Endothelial cell of umbilical vein (primary cell): ENCODE measurements around the gene CALML5. TPM values are rescaled to one million over a fixed set of nuclear protein-coding genes. Genes with fewer than 3 reads are reported as not detected.

Source experiments
- BruUV-seq: library from RNA; stranded (reverse); fragments of 400-500 nt; replicated peaks from 2 replicates; lab custom pipeline; 2021; lab: Mats Ljungman, UMichigan
- CTCF ChIA-PET: fragments of 300-600, 350-600 bp; sonication (Branson Sonifier 250); formaldehyde crosslinking; loops from one replicate; lab custom pipeline; 2021; ENCODE audit warnings: antibody characterized with exemption, inconsistent platforms; lab: Charles Lee
- POLR2A ChIA-PET: fragments of 300-600, 350-600 bp; sonication (Branson Sonifier 250); formaldehyde crosslinking; loops from one replicate; lab custom pipeline; 2021; ENCODE audit warnings: antibody characterized with exemption, inconsistent platforms; lab: Charles Lee
- DNase-seq: peaks from one replicate; pipeline ENCODE4 v3.0.0-alpha.2; 2011; ENCODE audit warnings: low read depth, low spot score
- FAIRE-seq: peaks from 2 replicates; lab custom pipeline; 2011; peaks lifted over from hg19 to GRCh38; lab: Jason Lieb, UNC
- H2AFZ ChIP-seq: 2 replicates; pipeline ENCODE4 v1.6.0; 2012; ENCODE audit warnings: low read depth, low read length, control low read depth, inconsistent platforms
- H3K27ac ChIP-seq: 2 replicates; pipeline ENCODE4 v1.5.1; 2011; ENCODE audit warnings: low read depth, mild to moderate bottlenecking, control low read depth, low read length, moderate library complexity; ENCODE audit not compliant: insufficient read depth
- H3K27me3 ChIP-seq, 2 experiments: 2 replicates each; pipeline versions ENCODE4 v1.6.0 to v1.6.1; 2011; ENCODE audit warnings: low read length in 2 of 2, mixed read lengths in 1 of 2; ENCODE audit not compliant: control insufficient read depth in 2 of 2, insufficient read depth in 2 of 2
- H3K36me3 ChIP-seq, 2 experiments: 2 replicates in 1 of 2; 3 replicates in 1 of 2; pipeline ENCODE4 v1.5.1; 2011; ENCODE audit warnings: low read length in 2 of 2, mild to moderate bottlenecking in 1 of 2, moderate library complexity in 1 of 2; ENCODE audit not compliant: control insufficient read depth in 2 of 2, insufficient read depth in 2 of 2; ENCODE audit errors: extremely low read depth in 1 of 2
- H3K4me1 ChIP-seq: 3 replicates; pipeline ENCODE4 v1.5.1; 2011; ENCODE audit warnings: mild to moderate bottlenecking, low read length; ENCODE audit not compliant: control insufficient read depth, insufficient read depth; ENCODE audit errors: extremely low read depth
- H3K4me2 ChIP-seq: 2 replicates; pipeline ENCODE4 v1.6.1; 2011; ENCODE audit warnings: low read length, control low read depth, mixed read lengths; ENCODE audit not compliant: insufficient read depth
- H3K4me3 ChIP-seq, 3 experiments: fragments of 200-600 bp in 1 of 3; sonication (generic), shearing (Covaris generic) in 1 of 3; replicated peaks in 1 of 3; 2 replicates each; pipeline ENCODE4 v1.5.1; 2011 to 2016; ENCODE audit warnings: control low read depth in 3 of 3, low read length in 3 of 3, mild to moderate bottlenecking in 2 of 3, inconsistent platforms in 1 of 3, low read depth in 1 of 3, moderate library complexity in 1 of 3; ENCODE audit not compliant: insufficient read depth in 1 of 3
- H3K79me2 ChIP-seq: 2 replicates; pipeline ENCODE4 v1.6.0; 2012; ENCODE audit warnings: low read length, inconsistent platforms; ENCODE audit not compliant: control insufficient read depth, insufficient read depth
- H3K9ac ChIP-seq: replicated peaks from 2 replicates; pipeline ENCODE3; 2011; ENCODE audit warnings: low read length, control low read depth; ENCODE audit not compliant: insufficient read depth; ENCODE audit errors: extremely low read depth
- H3K9me1 ChIP-seq: replicated peaks from 3 replicates; pipeline ENCODE4 v1.6.0; 2011; ENCODE audit warnings: mild to moderate bottlenecking, low read length; ENCODE audit not compliant: control insufficient read depth, insufficient read depth; ENCODE audit errors: extremely low read depth
- H3K9me3 ChIP-seq: replicated peaks from 2 replicates; pipeline ENCODE4 v1.5.1; 2012; ENCODE audit warnings: low read length, inconsistent platforms; ENCODE audit not compliant: control insufficient read depth, insufficient read depth
- H4K20me1 ChIP-seq: replicated peaks from 2 replicates; pipeline ENCODE3; 2011; ENCODE audit warnings: mild to moderate bottlenecking, low read length; ENCODE audit not compliant: control insufficient read depth, insufficient read depth; ENCODE audit errors: extremely low read depth
- CTCF ChIP-seq, 2 donors: IDR thresholded peaks; 1 replicate in 1 of 2; 2 replicates in 1 of 2; pipeline ENCODE4 v1.5.1; 2011; ENCODE audit warnings: low read length in 2 of 2, mild to moderate bottlenecking in 2 of 2, moderate library complexity in 2 of 2, control low read depth in 1 of 2, inconsistent platforms in 1 of 2, low read depth in 1 of 2; ENCODE audit not compliant: insufficient read depth in 1 of 2; ENCODE audit errors: extremely low read depth in 1 of 2
- EZH2 ChIP-seq: IDR thresholded peaks from 2 replicates; pipeline ENCODE4 v1.6.1; 2012; ENCODE audit warnings: borderline replicate concordance, low read depth, mild to moderate bottlenecking, moderate library complexity, low read length, inconsistent platforms; ENCODE audit not compliant: severe bottlenecking
- FOS ChIP-seq: IDR thresholded peaks from 2 replicates; pipeline ENCODE4 v1.6.1; 2011; ENCODE audit warnings: mild to moderate bottlenecking, low read length, moderate library complexity, borderline replicate concordance; ENCODE audit not compliant: insufficient read depth
- GATA2 ChIP-seq: IDR thresholded peaks from 2 replicates; pipeline ENCODE4 v1.7.0; 2011; ENCODE audit warnings: low read depth, mild to moderate bottlenecking, moderate library complexity, mixed read lengths, low read length; ENCODE audit not compliant: insufficient read length, insufficient read depth
- JUN ChIP-seq: IDR thresholded peaks from 2 replicates; pipeline ENCODE4 v1.6.1; 2011; ENCODE audit warnings: borderline replicate concordance, low read depth; ENCODE audit not compliant: insufficient read length, insufficient read depth
- MAX ChIP-seq: IDR thresholded peaks from 2 replicates; pipeline ENCODE4 v1.6.1; 2011; ENCODE audit not compliant: insufficient read depth, insufficient read length
- MYC ChIP-seq: IDR thresholded peaks from one replicate; pipeline ENCODE4 v1.6.1; 2011; ENCODE audit warnings: mild to moderate bottlenecking, low read depth, low read length
- POLR2A ChIP-seq: IDR thresholded peaks from 2 replicates; pipeline ENCODE4 v1.6.1; 2012; ENCODE audit warnings: low read depth, mild to moderate bottlenecking, control low read depth, low read length
- POLR2AphosphoS5 ChIP-seq: IDR thresholded peaks from 2 replicates; pipeline ENCODE4 v1.6.1; 2012; ENCODE audit warnings: low read depth, mild to moderate bottlenecking, control low read depth, low read length, moderate library complexity; ENCODE audit not compliant: insufficient read depth
- dilution Hi-C: fragments of 300-500 bp; cut with MboI; formaldehyde crosslinking; loops from one replicate; pipeline ENCODE4 v1.15.0; 2019; ENCODE audit warnings: low sequenced_read_pairs; ENCODE audit not compliant: extremely low pct_ligation_motif_present
- intact Hi-C: fragments of 100-400 bp; cut with micrococcal nuclease; formaldehyde crosslinking; loops from one replicate; pipeline ENCODE4 v1.10.0; 2022
- polyA plus RNA-seq, 4 experiments: library from polyadenylated mRNA; depleted of rRNA in 3 of 4; stranded (reverse) in 3 of 4; unstranded in 1 of 4; fragments of >200 nt; gene quantifications; 2 replicates each; pipeline versions ENCODE4 v1.2.1 to v1.2.3, GENCODE V29; 2011 to 2012; ENCODE audit warnings: missing spikeins in 1 of 4
- total RNA-seq: library from RNA; stranded (reverse); gene quantifications from 2 replicates; pipeline ENCODE4 v1.2.3, GENCODE V29; 2021

The CALML5 gene
- total and polyA plus RNA-seq, 2 donors (not counting 3 experiments of a cell fraction or from before 2014, with no cell fraction given), result not detected

- DNase-seq (no peak), FAIRE-seq (no peak)
- H3K36me3 ChIP-seq, result no peaks in the 10 kb centered on the region
- peaks cover 0 to 2% of the 10 kb centered on the region in 2 experiments for H3K27me3 ChIP-seq
- intact Hi-C loops, result no loop called here
- CTCF ChIA-PET, result interaction anchor here (1.8 kb wide), 1 partner anchor 17 kb away, joined by 3 read pairs; no protein-coding TSS in a partner anchor
- H3K27ac ChIP-seq, result no peak overlapping the region
- BruUV-seq, result no TSS peak
- no peak overlapping the region for H2AFZ ChIP-seq
- no peak overlapping the region for H3K4me3 ChIP-seq
- dilution Hi-C loops, result no loop called here
- H3K9ac ChIP-seq, result no peak overlapping the region
- H3K4me2 ChIP-seq, result no peak overlapping the region
- no peaks in the 10 kb centered on the region for H3K9me3 ChIP-seq
- H4K20me1 ChIP-seq, result no peaks in the 10 kb centered on the region
- H3K4me1 ChIP-seq, result no peaks in the 10 kb centered on the region
- TF ChIP-seq CTCF (IDR thresholded peaks at IDR 0.05; ENCODE audit: extremely low read depth in 1 of 2, insufficient read depth in 1 of 2, low read depth in 1 of 2, low read length in 2 of 2), result no peak
- TF ChIP-seq GATA2, result no peak
- no peak for TF ChIP-seq POLR2A
- H3K79me2 ChIP-seq, result no peaks in the 10 kb centered on the region
- H3K9me1 ChIP-seq, result no peaks in the 10 kb centered on the region
- POLR2A ChIA-PET, result no interaction called here
Observed at GRCh38 chr10:5511885-5512280, 12.5 kb upstream of the CALML5 start.

- dilution Hi-C loops, result no loop called here
- Histone ChIP-seq H3K36me3 (no peaks in the 10 kb centered on the region), H3K27me3 (peaks cover 0 to under 1% of the 10 kb centered on the region in 2 experiments), H3K4me3 (no peak overlapping the region), H4K20me1 (no peaks in the 10 kb centered on the region), H2AFZ (no peak overlapping the region), H3K4me2 (no peak overlapping the region), H3K79me2 (no peaks in the 10 kb centered on the region), H3K27ac (no peak overlapping the region), H3K9ac (no peak overlapping the region), H3K9me1 (no peaks in the 10 kb centered on the region), H3K9me3 (no peaks in the 10 kb centered on the region), H3K4me1 (no peaks in the 10 kb centered on the region)
- no peak for FAIRE-seq
- no TSS peak for BruUV-seq
- TF ChIP-seq EZH2, result no peak
- no peak for TF ChIP-seq JUN
- TF ChIP-seq MYC, result no peak
- TF ChIP-seq MAX, result no peak
- no peak for TF ChIP-seq FOS
- no peak for TF ChIP-seq POLR2AphosphoS5
- intact Hi-C loops, result no loop called here
- ChIA-PET POLR2A (no interaction called here), CTCF (interaction anchor here (1.5 to 1.8 kb wide), 2 partner anchors 17 to 111 kb away, joined by 3 to 8 read pairs; no protein-coding TSS in a partner anchor)
- no peak for DNase-seq
Observed at GRCh38 chr10:5511231-5511884, 12.0 kb upstream of the CALML5 start.
